T-helper 9 cell (primary cell): Measurements from ENCODE around the gene EGFL8.

ENCODE experiments used
- DNase-seq: peaks from one replicate; pipeline ENCODE4 v3.0.0-alpha.2; 2020

The EGFL8 gene

GRCh38 chr6:32147401-32148132 is 16.8 kb upstream of the EGFL8 start:
- DNase-seq: no peak

GRCh38 chr6:32148289-32149091 is 15.9 kb upstream of the EGFL8 start:
- DNase-seq: peak; percentile 57

- DNase-seq: no peak
Measured at GRCh38 chr6:32149092-32149755, 15.2 kb upstream of the EGFL8 start.

GRCh38 chr6:32149932-32150870 is 14.2 kb upstream of the EGFL8 start:
- no peak for DNase-seq

GRCh38 chr6:32151181-32151862 is 13.1 kb upstream of the EGFL8 start:
- no peak for DNase-seq

- no peak for DNase-seq
Measured at GRCh38 chr6:32151863-32152768, 12.3 kb upstream of the EGFL8 start, which contains the start of gene PRRT1. Gene PRRT1 (minus strand): TSS chr6:32151939. CDS start chr6:32151827, 112 bp downstream.

- no peak for DNase-seq
Measured at GRCh38 chr6:32152769-32153563, 11.4 kb upstream of the EGFL8 start.

GRCh38 chr6:32153564-32154513 is 10.6 kb upstream of the EGFL8 start, which contains the start of gene PPT2:
Gene PPT2 (plus strand): TSS chr6:32154141. CDS start chr6:32154595, 454 bp downstream.
- peak; percentile 49 for DNase-seq

- peak; percentile 46 for DNase-seq
Measured at GRCh38 chr6:32154514-32155161, 9.8 kb upstream of the EGFL8 start.

- DNase-seq: no peak
Measured at GRCh38 chr6:32156891-32157290, 7.5 kb upstream of the EGFL8 start.

GRCh38 chr6:32158052-32158451 is 6.3 kb upstream of the EGFL8 start:
- no peak for DNase-seq

GRCh38 chr6:32163559-32164258 is 686 bp upstream of the EGFL8 start:
- no peak for DNase-seq

GRCh38 chr6:32166411-32167061 is 2.1 kb downstream of the EGFL8 start:
- DNase-seq: no peak

GRCh38 chr6:32167154-32167760 is 2.9 kb downstream of the EGFL8 start:
- DNase-seq: no peak

GRCh38 chr6:32167761-32168262 is 3.4 kb downstream of the EGFL8 start:
- DNase-seq: no peak

- DNase-seq: no peak
Measured at GRCh38 chr6:32168350-32168749, 4.0 kb downstream of the EGFL8 start.
